ENCODE measurements around the gene MLH3. TPM values are rescaled to one million over a fixed set of nuclear protein-coding genes. Genes with fewer than 3 reads are reported as not detected.

MLH3 gene
- polyA plus RNA-seq, 1 donor (not counting 4 experiments of a cell fraction or from before 2014, with no cell fraction given) = 13.0 TPM

- Histone ChIP-seq H3K4me3 (ENCODE audit: control insufficient read depth in 2 of 3, extremely low read depth in 1 of 3, insufficient read depth in 2 of 3, low read depth in 1 of 3, low read length in 3 of 3) (no peak overlapping the region), H3K27me3 (ENCODE audit: control insufficient read depth, extremely low read depth, insufficient read depth, low read length) (no peaks in the 10 kb centered on the region), H3K4me2 (ENCODE audit: control insufficient read depth, extremely low read depth, insufficient read depth, low read depth, low read length) (no peak overlapping the region), H3K9me3 (ENCODE audit: control insufficient read depth, low read depth, low read length) (no peaks in the 10 kb centered on the region), H2AFZ (ENCODE audit: control insufficient read depth, low read length) (no peak overlapping the region), H3K79me2 (ENCODE audit: control insufficient read depth, insufficient read depth, low read length) (no peaks in the 10 kb centered on the region), H3K9ac (ENCODE audit: control insufficient read depth, extremely low read depth, insufficient read depth, low read length) (no peak overlapping the region), H3K9me1 (ENCODE audit: control insufficient read depth, extremely low read depth, insufficient read depth, low read length) (no peaks in the 10 kb centered on the region), H4K20me1 (ENCODE audit: control insufficient read depth, extremely low read depth, insufficient read depth, low read length) (no peaks in the 10 kb centered on the region), H3K36me3 (ENCODE audit: control insufficient read depth in 2 of 2, extremely low read depth in 1 of 2, insufficient read depth in 2 of 2, low read length in 2 of 2) (no peaks in the 10 kb centered on the region), H3K4me1 (ENCODE audit: control insufficient read depth, extremely low read depth, insufficient read depth, low read length) (peaks cover 16% of the 10 kb centered on the region), H3K27ac (ENCODE audit: control insufficient read depth, insufficient read depth, low read length) (no peak overlapping the region)
- dilution Hi-C loops (cut with MboI; ENCODE audit: extremely low pct_ligation_motif_present, low sequenced_read_pairs) = no loop called here
- TF ChIP-seq EZH2 (IDR thresholded peaks at IDR 0.05; ENCODE audit: low read length) (no peak), CTCF (optimal IDR thresholded peaks at IDR 0.05 in 1 of 3, IDR thresholded peaks at IDR 0.05 in 1 of 3, conservative IDR thresholded peaks at IDR 0.05 in 1 of 3; ENCODE audit: extremely low read depth in 1 of 3, insufficient read depth in 2 of 3, low read length in 3 of 3) (no peak)
- DNase-seq (ENCODE audit: low read depth, low spot score) = no peak
- FAIRE-seq = no peak
These were observed 76.8 kb downstream of the MLH3 start for GRCh38 chr14:74974364-74975058.

- no peaks in the 10 kb centered on the region for H3K9me3 ChIP-seq (ENCODE audit: control insufficient read depth, low read depth, low read length)
- H3K27me3 ChIP-seq (ENCODE audit: control insufficient read depth, extremely low read depth, insufficient read depth, low read length) = no peaks in the 10 kb centered on the region
- TF ChIP-seq CTCF (optimal IDR thresholded peaks at IDR 0.05 in 1 of 3, IDR thresholded peaks at IDR 0.05 in 1 of 3, conservative IDR thresholded peaks at IDR 0.05 in 1 of 3; ENCODE audit: extremely low read depth in 1 of 3, insufficient read depth in 2 of 3, low read length in 3 of 3) = no peak
- TF ChIP-seq EZH2 (IDR thresholded peaks at IDR 0.05; ENCODE audit: low read length) = no peak
- H3K36me3 ChIP-seq (ENCODE audit: control insufficient read depth in 2 of 2, extremely low read depth in 1 of 2, insufficient read depth in 2 of 2, low read length in 2 of 2) = no peaks in the 10 kb centered on the region
- H3K4me1 ChIP-seq (ENCODE audit: control insufficient read depth, extremely low read depth, insufficient read depth, low read length) = peaks cover 10% of the 10 kb centered on the region
- H3K9ac ChIP-seq (ENCODE audit: control insufficient read depth, extremely low read depth, insufficient read depth, low read length) = no peak overlapping the region
- dilution Hi-C loops (cut with MboI; ENCODE audit: extremely low pct_ligation_motif_present, low sequenced_read_pairs) = no loop called here
- no peak overlapping the region for H3K4me2 ChIP-seq (ENCODE audit: control insufficient read depth, extremely low read depth, insufficient read depth, low read depth, low read length)
- no peak overlapping the region for H3K4me3 ChIP-seq (ENCODE audit: control insufficient read depth in 2 of 3, extremely low read depth in 1 of 3, insufficient read depth in 2 of 3, low read depth in 1 of 3, low read length in 3 of 3)
- H3K9me1 ChIP-seq (ENCODE audit: control insufficient read depth, extremely low read depth, insufficient read depth, low read length) = no peaks in the 10 kb centered on the region
- no peak overlapping the region for H3K27ac ChIP-seq (ENCODE audit: control insufficient read depth, insufficient read depth, low read length)
- no peaks in the 10 kb centered on the region for H4K20me1 ChIP-seq (ENCODE audit: control insufficient read depth, extremely low read depth, insufficient read depth, low read length)
- FAIRE-seq (no peak), DNase-seq (ENCODE audit: low read depth, low spot score) (no peak)
- no peak overlapping the region for H2AFZ ChIP-seq (ENCODE audit: control insufficient read depth, low read length)
- H3K79me2 ChIP-seq (ENCODE audit: control insufficient read depth, insufficient read depth, low read length) = no peaks in the 10 kb centered on the region
These were observed 77.3 kb downstream of the MLH3 start for GRCh38 chr14:74973905-74974363.

Data from keratinocyte (primary cell).